Measurements from ENCODE around the gene CEP164.

GRCh38 chr11:117437791-117438130 is 110.1 kb downstream of the CEP164 start:
- no peak for TF ChIP-seq POLR2A (IDR thresholded peaks at IDR 0.05)
- no peak for TF ChIP-seq CTCF (IDR thresholded peaks at IDR 0.05)

Data from vagina (tissue), 2 donors.